ENCODE data around the gene STAT5B. TPM values are rescaled to one million over a fixed set of nuclear protein-coding genes. Genes with fewer than 3 reads are reported as not detected.

The STAT5B gene
- total and polyA plus RNA-seq, 2 of the 13 experiments (the other 11 are each of a cell fraction or from before 2014, with no cell fraction given) = 21.0 to 42.8 TPM

GRCh38 chr17:42183741-42184711 is 92.2 kb downstream of the STAT5B start (continued):
- TF ChIP-seq TIGD3 (CRISPR knock-in tag; IDR thresholded peaks at IDR 0.05; ENCODE audit: borderline replicate concordance) = no peak
- TF ChIP-seq, protein P1, sequence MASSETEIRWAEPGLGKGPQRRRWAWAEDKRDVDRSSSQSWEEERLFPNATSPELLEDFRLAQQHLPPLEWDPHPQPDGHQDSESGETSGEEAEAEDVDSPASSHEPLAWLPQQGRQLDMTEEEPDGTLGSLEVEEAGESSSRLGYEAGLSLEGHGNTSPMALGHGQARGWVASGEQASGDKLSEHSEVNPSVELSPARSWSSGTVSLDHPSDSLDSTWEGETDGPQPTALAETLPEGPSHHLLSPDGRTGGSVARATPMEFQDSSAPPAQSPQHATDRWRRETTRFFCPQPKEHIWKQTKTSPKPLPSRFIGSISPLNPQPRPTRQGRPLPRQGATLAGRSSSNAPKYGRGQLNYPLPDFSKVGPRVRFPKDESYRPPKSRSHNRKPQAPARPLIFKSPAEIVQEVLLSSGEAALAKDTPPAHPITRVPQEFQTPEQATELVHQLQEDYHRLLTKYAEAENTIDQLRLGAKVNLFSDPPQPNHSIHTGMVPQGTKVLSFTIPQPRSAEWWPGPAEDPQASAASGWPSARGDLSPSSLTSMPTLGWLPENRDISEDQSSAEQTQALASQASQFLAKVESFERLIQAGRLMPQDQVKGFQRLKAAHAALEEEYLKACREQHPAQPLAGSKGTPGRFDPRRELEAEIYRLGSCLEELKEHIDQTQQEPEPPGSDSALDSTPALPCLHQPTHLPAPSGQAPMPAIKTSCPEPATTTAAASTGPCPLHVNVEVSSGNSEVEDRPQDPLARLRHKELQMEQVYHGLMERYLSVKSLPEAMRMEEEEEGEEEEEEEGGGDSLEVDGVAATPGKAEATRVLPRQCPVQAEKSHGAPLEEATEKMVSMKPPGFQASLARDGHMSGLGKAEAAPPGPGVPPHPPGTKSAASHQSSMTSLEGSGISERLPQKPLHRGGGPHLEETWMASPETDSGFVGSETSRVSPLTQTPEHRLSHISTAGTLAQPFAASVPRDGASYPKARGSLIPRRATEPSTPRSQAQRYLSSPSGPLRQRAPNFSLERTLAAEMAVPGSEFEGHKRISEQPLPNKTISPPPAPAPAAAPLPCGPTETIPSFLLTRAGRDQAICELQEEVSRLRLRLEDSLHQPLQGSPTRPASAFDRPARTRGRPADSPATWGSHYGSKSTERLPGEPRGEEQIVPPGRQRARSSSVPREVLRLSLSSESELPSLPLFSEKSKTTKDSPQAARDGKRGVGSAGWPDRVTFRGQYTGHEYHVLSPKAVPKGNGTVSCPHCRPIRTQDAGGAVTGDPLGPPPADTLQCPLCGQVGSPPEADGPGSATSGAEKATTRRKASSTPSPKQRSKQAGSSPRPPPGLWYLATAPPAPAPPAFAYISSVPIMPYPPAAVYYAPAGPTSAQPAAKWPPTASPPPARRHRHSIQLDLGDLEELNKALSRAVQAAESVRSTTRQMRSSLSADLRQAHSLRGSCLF (CRISPR knock-in tag; IDR thresholded peaks at IDR 0.05; ENCODE audit: borderline replicate concordance) = no peak
- 0 out of 2 replicates have a peak, but pooled peaks have one; percentile 41 for TF ChIP-seq TOPORS (CRISPR knock-in tag; IDR thresholded peaks at IDR 0.05)
- TF ChIP-seq ZNF274 (CRISPR knock-in tag; IDR thresholded peaks at IDR 0.05) = peak; percentile 95
- no peak for TF ChIP-seq NCOA1 (CRISPR knock-in tag; IDR thresholded peaks at IDR 0.05)
- peak; percentile 51 to 74; a peak in 2 of 4 replicates for TF ChIP-seq POLR2A (IDR thresholded peaks at IDR 0.05; ENCODE audit: insufficient read depth in 1 of 2, low read depth in 2 of 2, low read length in 2 of 2)
- no peak; the same call in 1 of the 2 replicates for TF ChIP-seq ZNF335 (CRISPR knock-in tag; IDR thresholded peaks at IDR 0.05)
- TF ChIP-seq ETV5 (CRISPR knock-in tag; IDR thresholded peaks at IDR 0.05; ENCODE audit: borderline replicate concordance) = peak; percentile 67
- no peak for TF ChIP-seq KAT2B (IDR thresholded peaks at IDR 0.05; ENCODE audit: borderline replicate concordance, low read depth, low read length)
- peak; percentile 63 for TF ChIP-seq NR2C2 (CRISPR knock-in tag; IDR thresholded peaks at IDR 0.05; ENCODE audit: borderline replicate concordance)
- no peak for TF ChIP-seq ZNF75D (CRISPR knock-in tag; IDR thresholded peaks at IDR 0.05; ENCODE audit: borderline replicate concordance)
- TF ChIP-seq ERF (CRISPR knock-in tag; IDR thresholded peaks at IDR 0.05) = peak; percentile 80
- no peak for TF ChIP-seq ZNF256 (CRISPR knock-in tag; conservative IDR thresholded peaks at IDR 0.05)
- TF ChIP-seq ZNF710 (CRISPR knock-in tag; IDR thresholded peaks at IDR 0.05; ENCODE audit: borderline replicate concordance) = peak; percentile 13; the same call in 1 of the 2 replicates
- TF ChIP-seq ZNF496 (CRISPR knock-in tag; IDR thresholded peaks at IDR 0.05; ENCODE audit: insufficient replicate concordance) = no peak
- no peak; the same call in 1 of the 2 replicates for TF ChIP-seq ZNF121 (CRISPR knock-in tag; IDR thresholded peaks at IDR 0.05)
- peak; percentile 67 for TF ChIP-seq KLF6 (CRISPR knock-in tag; IDR thresholded peaks at IDR 0.05)
- TF ChIP-seq ZNF703 (CRISPR knock-in tag; IDR thresholded peaks at IDR 0.05; ENCODE audit: borderline replicate concordance) = peak; percentile 80; the same call in 1 of the 2 replicates
- TF ChIP-seq THAP11 (CRISPR knock-in tag; IDR thresholded peaks at IDR 0.05) = peak; percentile 63; the same call in 1 of the 2 replicates
